Central memory CD8-positive, alpha-beta T cell (primary cell): ENCODE results near the gene MDM4.
"Not testable (repeated sequence)": the region's sequence is repeated elsewhere in the genome, so short reads cannot be mapped to it uniquely, and the experiment has no call there.

Experiments used
- ATAC-seq: fragments of 150-1000 bp; cut with Tn5 transposase; replicated peaks from 2 replicates; pipeline ENCODE4 v1.10.0; 2022; ENCODE audit warnings: mild to moderate bottlenecking, moderate FRiP score, moderate number of reproducible peaks; ENCODE audit not compliant: poor library complexity, severe bottlenecking; ENCODE audit errors: extremely low read depth
- DNase-seq, 2 donors: peaks; one replicate each; pipeline ENCODE4 v3.0.0; 2021; ENCODE audit warnings: low spot score in 2 of 2
- H3K27ac Mint-ChIP-seq: one replicate; pipeline ENCODE4 v1.8.0; 2022; ENCODE audit warnings: low read depth, mild to moderate bottlenecking, moderate library complexity, mixed read lengths
- H3K27me3 Mint-ChIP-seq: one replicate; pipeline ENCODE4 v1.8.0; 2022; ENCODE audit warnings: mixed read lengths
- H3K36me3 Mint-ChIP-seq: one replicate; pipeline ENCODE4 v1.8.0; 2022; ENCODE audit warnings: mild to moderate bottlenecking, moderate library complexity, mixed read lengths; ENCODE audit not compliant: insufficient read depth
- H3K4me1 Mint-ChIP-seq: one replicate; pipeline ENCODE4 v1.8.0; 2022; ENCODE audit warnings: mixed read lengths
- H3K4me3 Mint-ChIP-seq: one replicate; pipeline ENCODE4 v1.8.0; 2022; ENCODE audit warnings: mild to moderate bottlenecking, moderate library complexity, mixed read lengths
- H3K9me3 Mint-ChIP-seq: one replicate; pipeline ENCODE4 v1.8.0; 2022; ENCODE audit warnings: mixed read lengths

MDM4 gene

GRCh38 chr1:204478172-204478899, 37.9 kb upstream of the MDM4 start:
- Mint-ChIP-seq H3K9me3 (no peaks in the 10 kb centered on the region), H3K4me3 (no peak overlapping the region), H3K36me3 (peaks cover 5% of the 10 kb centered on the region), H3K27me3 (no peaks in the 10 kb centered on the region), H3K4me1 (peaks cover 81% of the 10 kb centered on the region), H3K27ac (peak overlapping the region; percentile 83)
- no peak for ATAC-seq
- DNase-seq = no peak

GRCh38 chr1:204478921-204479320, 37.3 kb upstream of the MDM4 start:
- peaks cover 81% of the 10 kb centered on the region for H3K4me1 Mint-ChIP-seq
- peaks cover 4% of the 10 kb centered on the region for H3K36me3 Mint-ChIP-seq
- ATAC-seq (no peak), DNase-seq (no peak)
- H3K9me3 Mint-ChIP-seq = no peaks in the 10 kb centered on the region
- no peaks in the 10 kb centered on the region for H3K27me3 Mint-ChIP-seq
- peak overlapping the region; percentile 83 for H3K27ac Mint-ChIP-seq
- H3K4me3 Mint-ChIP-seq = no peak overlapping the region

- DNase-seq = no peak
- Mint-ChIP-seq H3K9me3 (no peaks in the 10 kb centered on the region), H3K27ac (peak overlapping the region; percentile 83), H3K4me1 (peaks cover 79% of the 10 kb centered on the region), H3K4me3 (peak overlapping the region; percentile 60), H3K27me3 (no peaks in the 10 kb centered on the region), H3K36me3 (peaks cover 3% of the 10 kb centered on the region)
- peak; percentile 54 for ATAC-seq
Measured at GRCh38 chr1:204479387-204480136, 36.6 kb upstream of the MDM4 start.

GRCh38 chr1:204480515-204480914, 35.7 kb upstream of the MDM4 start:
- H3K27me3 Mint-ChIP-seq = no peaks in the 10 kb centered on the region
- peak overlapping the region; percentile 17 for H3K4me3 Mint-ChIP-seq
- H3K36me3 Mint-ChIP-seq = peaks cover 3% of the 10 kb centered on the region
- H3K27ac Mint-ChIP-seq = peak overlapping the region; percentile 83
- H3K4me1 Mint-ChIP-seq = peaks cover 80% of the 10 kb centered on the region
- no peaks in the 10 kb centered on the region for H3K9me3 Mint-ChIP-seq
- ATAC-seq (no peak), DNase-seq (no peak)

GRCh38 chr1:204483791-204484190, 32.4 kb upstream of the MDM4 start:
- no peak for ATAC-seq

GRCh38 chr1:204486513-204487255, 29.5 kb upstream of the MDM4 start:
- H3K4me3 Mint-ChIP-seq, H3K36me3 Mint-ChIP-seq, ATAC-seq, DNase-seq, H3K27ac Mint-ChIP-seq, H3K27me3 Mint-ChIP-seq, H3K9me3 Mint-ChIP-seq: not testable (repeated sequence)
- H3K4me1 Mint-ChIP-seq = peaks cover 56% of the 10 kb centered on the region

More at GRCh38 chr1:204483791-204484190, 32.4 kb upstream of the MDM4 start:
- no peak overlapping the region for H3K27ac Mint-ChIP-seq
- H3K4me3 Mint-ChIP-seq = no peak overlapping the region
- H3K27me3 Mint-ChIP-seq = no peaks in the 10 kb centered on the region
- DNase-seq = no peak
- H3K9me3 Mint-ChIP-seq = no peaks in the 10 kb centered on the region
- peaks cover 4% of the 10 kb centered on the region for H3K36me3 Mint-ChIP-seq
- peaks cover 68% of the 10 kb centered on the region for H3K4me1 Mint-ChIP-seq

- Mint-ChIP-seq H3K27me3 (no peaks in the 10 kb centered on the region), H3K4me3 (no peak overlapping the region), H3K4me1 (peaks cover 61% of the 10 kb centered on the region), H3K36me3 (peaks cover 5% of the 10 kb centered on the region), H3K9me3 (no peaks in the 10 kb centered on the region), H3K27ac (no peak overlapping the region)
- ATAC-seq (no peak), DNase-seq (no peak)
Measured at GRCh38 chr1:204487256-204487615, 29.0 kb upstream of the MDM4 start.

- Mint-ChIP-seq H3K27ac (peak overlapping the region; percentile 95), H3K4me3 (peak overlapping the region; percentile 93), H3K36me3 (peaks cover 20% of the 10 kb centered on the region), H3K9me3 (no peaks in the 10 kb centered on the region), H3K27me3 (no peaks in the 10 kb centered on the region), H3K4me1 (peaks cover 67% of the 10 kb centered on the region)
- ATAC-seq = no peak
- no peak for DNase-seq
Measured at GRCh38 chr1:204491655-204492054, 24.6 kb upstream of the MDM4 start.

- H3K4me3 Mint-ChIP-seq = peak overlapping the region; percentile 93
- peaks cover 20% of the 10 kb centered on the region for H3K36me3 Mint-ChIP-seq
- no peak for ATAC-seq
- H3K9me3 Mint-ChIP-seq = no peaks in the 10 kb centered on the region
- H3K27me3 Mint-ChIP-seq = no peaks in the 10 kb centered on the region
- H3K27ac Mint-ChIP-seq = peak overlapping the region; percentile 95
- peaks cover 56% of the 10 kb centered on the region for H3K4me1 Mint-ChIP-seq
- no peak for DNase-seq
Measured at GRCh38 chr1:204493145-204493983, 22.8 kb upstream of the MDM4 start.

GRCh38 chr1:204493984-204494280, 22.3 kb upstream of the MDM4 start:
- peaks cover 50% of the 10 kb centered on the region for H3K4me1 Mint-ChIP-seq
- H3K9me3 Mint-ChIP-seq = no peaks in the 10 kb centered on the region
- peak; percentile 37 to 50 for DNase-seq
- H3K27ac Mint-ChIP-seq = peak overlapping the region; percentile 95
- no peaks in the 10 kb centered on the region for H3K27me3 Mint-ChIP-seq
- ATAC-seq = peak; percentile 52
- peaks cover 18% of the 10 kb centered on the region for H3K36me3 Mint-ChIP-seq
- H3K4me3 Mint-ChIP-seq = peak overlapping the region; percentile 93

- Mint-ChIP-seq H3K36me3 (peaks cover 18% of the 10 kb centered on the region), H3K27ac (peak within 1 kb of the TSS; percentile 95), H3K9me3 (no peaks in the 10 kb centered on the region), H3K4me3 (peak within 1 kb of the TSS; percentile 93), H3K27me3 (no peaks in the 10 kb centered on the region), H3K4me1 (peaks cover 46% of the 10 kb centered on the region)
- ATAC-seq (peak; percentile 66), DNase-seq (peak; percentile 50 to 51)
Measured at GRCh38 chr1:204494281-204495077, 21.7 kb upstream of the MDM4 start, which contains the start of gene PIK3C2B. PIK3C2B (minus strand) TSS chr1:204494805; CDS start chr1:204469802, 25,003 bp downstream.
